ENCODE results near the gene HMHB1.

HMHB1 gene

GRCh38 chr5:143862271-143862670 is 50.3 kb downstream of the HMHB1 start:
- DNase-seq (ENCODE audit: low spot score): no peak
- H3K4me3 ChIP-seq: no peak overlapping the region
- TF ChIP-seq CTCF (IDR thresholded peaks at IDR 0.05): no peak
- H3K27ac ChIP-seq: no peak overlapping the region

DNA sequence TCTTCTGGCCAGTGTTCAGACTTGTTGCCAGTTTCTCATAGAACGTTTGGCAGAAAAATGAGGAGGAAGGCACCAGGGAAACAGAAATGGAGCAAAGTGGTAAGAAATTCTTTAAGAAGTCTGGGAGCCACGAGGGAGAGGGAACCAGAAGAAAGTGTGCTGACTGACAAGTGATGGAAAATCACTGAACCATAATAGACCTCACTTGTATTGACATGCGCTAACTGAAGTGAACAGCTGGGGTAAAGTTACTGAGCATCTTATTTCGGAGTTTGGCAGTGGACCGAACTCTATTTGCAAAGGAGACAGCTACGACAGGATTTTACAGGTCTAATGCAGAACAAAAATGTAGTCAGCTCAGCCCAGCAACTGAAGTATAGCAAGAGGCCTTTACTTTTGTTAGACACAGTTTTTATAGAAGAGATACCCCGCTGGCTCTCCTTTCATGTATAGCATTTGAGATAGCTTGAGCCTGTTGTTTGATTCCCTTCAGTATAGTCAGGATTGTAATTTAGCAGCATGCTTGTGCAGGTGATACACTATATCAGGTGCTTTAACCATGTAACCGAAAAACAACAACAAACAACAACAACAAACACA is 53.6 kb downstream of the HMHB1 start:
- no peak for DNase-seq (ENCODE audit: low spot score)
- H3K27ac ChIP-seq: no peak overlapping the region

More for the DNA sequence above, 53.6 kb downstream of the HMHB1 start:
- no peak for TF ChIP-seq CTCF (IDR thresholded peaks at IDR 0.05)
- no peak overlapping the region for H3K4me3 ChIP-seq

Data from coronary artery (tissue), 2 donors.